Rectal smooth muscle tissue (tissue), 1 donor: ENCODE data around the gene PROSER1.

ENCODE experiments used
- H3K27ac ChIP-seq: one replicate; pipeline ENCODE4 v1.7.0; 2013; ENCODE audit warnings: low read depth, low read length, inconsistent platforms
- H3K27me3 ChIP-seq: one replicate; pipeline ENCODE4 v1.7.0; 2013; ENCODE audit warnings: low read length; ENCODE audit not compliant: control insufficient read depth, insufficient read depth
- H3K36me3 ChIP-seq: one replicate; pipeline ENCODE4 v1.7.0; 2013; ENCODE audit warnings: low read length; ENCODE audit not compliant: control insufficient read depth, insufficient read depth
- H3K4me1 ChIP-seq: one replicate; pipeline ENCODE4 v1.7.0; 2013; ENCODE audit warnings: low read length; ENCODE audit not compliant: control insufficient read depth, insufficient read depth
- H3K4me3 ChIP-seq: one replicate; pipeline ENCODE4 v1.7.0; 2013; ENCODE audit warnings: low read length
- H3K9ac ChIP-seq: one replicate; pipeline ENCODE4 v1.7.0; 2013; ENCODE audit warnings: low read length

PROSER1 gene

GRCh38 chr13:38970380-38971051 lies 67.4 kb downstream of the PROSER1 start:
- no peak overlapping the region for H3K9ac ChIP-seq
- H3K27ac ChIP-seq, result no peak overlapping the region
- no peaks in the 10 kb centered on the region for H3K27me3 ChIP-seq
- H3K4me3 ChIP-seq, result no peak overlapping the region
- no peaks in the 10 kb centered on the region for H3K36me3 ChIP-seq
- no peaks in the 10 kb centered on the region for H3K4me1 ChIP-seq

- H3K4me1 ChIP-seq, result no peaks in the 10 kb centered on the region
- H3K27me3 ChIP-seq, result no peaks in the 10 kb centered on the region
- no peak overlapping the region for H3K9ac ChIP-seq
These were observed 68.7 kb downstream of the PROSER1 start for GRCh38 chr13:38969187-38969586.

GRCh38 chr13:38967446-38967845 lies 70.4 kb downstream of the PROSER1 start:
- H3K27ac ChIP-seq, result no peak overlapping the region

More at GRCh38 chr13:38969187-38969586, 68.7 kb downstream of the PROSER1 start:
- no peaks in the 10 kb centered on the region for H3K36me3 ChIP-seq
- no peak overlapping the region for H3K27ac ChIP-seq
- H3K4me3 ChIP-seq, result no peak overlapping the region

GRCh38 chr13:38965281-38965680 lies 72.6 kb downstream of the PROSER1 start:
- H3K9ac ChIP-seq, result no peak overlapping the region
- no peak overlapping the region for H3K27ac ChIP-seq
- no peak overlapping the region for H3K4me3 ChIP-seq
- H3K36me3 ChIP-seq, result no peaks in the 10 kb centered on the region
- no peaks in the 10 kb centered on the region for H3K27me3 ChIP-seq
- no peaks in the 10 kb centered on the region for H3K4me1 ChIP-seq

More at GRCh38 chr13:38967446-38967845, 70.4 kb downstream of the PROSER1 start:
- H3K27me3 ChIP-seq, result no peaks in the 10 kb centered on the region
- H3K9ac ChIP-seq, result no peak overlapping the region
- no peaks in the 10 kb centered on the region for H3K36me3 ChIP-seq
- no peaks in the 10 kb centered on the region for H3K4me1 ChIP-seq
- H3K4me3 ChIP-seq, result no peak overlapping the region

GRCh38 chr13:38960175-38960574 lies 77.7 kb downstream of the PROSER1 start:
- Histone ChIP-seq H3K36me3 (no peaks in the 10 kb centered on the region), H3K4me3 (no peak overlapping the region), H3K27me3 (no peaks in the 10 kb centered on the region), H3K9ac (no peak overlapping the region), H3K27ac (no peak overlapping the region), H3K4me1 (no peaks in the 10 kb centered on the region)
